DOHH2 (cell line): ENCODE results near the gene PAM.

ENCODE experiments used
- H3F3A ChIP-seq: fragments of 200-600 bp; sonication (generic), shearing (Covaris generic); 2 replicates; pipeline ENCODE4 v1.6.0; 2016; ENCODE audit warnings: antibody characterized with exemption, mild to moderate bottlenecking; ENCODE audit not compliant: control insufficient read depth, insufficient read depth
- H3K27ac ChIP-seq: fragments of 200-600 bp; sonication (generic); 2 replicates; pipeline ENCODE4 v1.5.1; 2014; ENCODE audit warnings: low read depth, mild to moderate bottlenecking, low read length, moderate library complexity
- H3K27me3 ChIP-seq: fragments of 200-600 bp; sonication (generic); 2 replicates; pipeline ENCODE4 v1.6.1; 2014; ENCODE audit warnings: mild to moderate bottlenecking, low read length, mixed read lengths; ENCODE audit not compliant: control insufficient read depth
- H3K36me3 ChIP-seq: fragments of 200-600 bp; sonication (generic); 2 replicates; pipeline ENCODE4 v1.6.1; 2014; ENCODE audit warnings: mild to moderate bottlenecking, low read length, moderate library complexity, mixed read lengths; ENCODE audit not compliant: control insufficient read depth
- H3K4me1 ChIP-seq: fragments of 200-600 bp; sonication (generic); 2 replicates; pipeline ENCODE4 v1.6.1; 2014; ENCODE audit warnings: mild to moderate bottlenecking, low read length, mixed read lengths; ENCODE audit not compliant: control insufficient read depth
- H3K4me2 ChIP-seq: fragments of 200-600 bp; sonication (generic); 2 replicates; pipeline ENCODE4 v1.6.0; 2014; ENCODE audit warnings: mild to moderate bottlenecking, low read length, moderate library complexity
- H3K4me3 ChIP-seq: fragments of 200-600 bp; sonication (generic); 2 replicates; pipeline ENCODE4 v1.5.1; 2014; ENCODE audit warnings: mild to moderate bottlenecking, low read length, mixed read lengths
- H3K79me2 ChIP-seq: fragments of 200-600 bp; sonication (generic); 2 replicates; pipeline ENCODE4 v1.6.1; 2014; ENCODE audit warnings: mild to moderate bottlenecking, low read length, mixed read lengths; ENCODE audit not compliant: control insufficient read depth
- H3K9me2 ChIP-seq: fragments of 200-600 bp; sonication (generic); replicated peaks from 2 replicates; pipeline ENCODE4 v1.6.1; 2014; ENCODE audit warnings: mild to moderate bottlenecking, low read length, mixed read lengths; ENCODE audit not compliant: control insufficient read depth
- H3K9me3 ChIP-seq: fragments of 200-600 bp; sonication (generic); 2 replicates; pipeline ENCODE4 v1.6.1; 2014; ENCODE audit warnings: antibody characterized with exemption, low read length, mixed read lengths; ENCODE audit not compliant: control insufficient read depth, insufficient read depth
- H4K20me1 ChIP-seq: fragments of 200-600 bp; sonication (generic); 2 replicates; pipeline ENCODE4 v1.6.0; 2014; ENCODE audit warnings: low read depth, mild to moderate bottlenecking, antibody characterized with exemption, low read length, moderate library complexity; ENCODE audit not compliant: control insufficient read depth, insufficient read depth
- CTCF ChIP-seq: fragments of 200-600 bp; sonication (generic); IDR thresholded peaks from one replicate; pipeline ENCODE4 v1.5.1; 2014; ENCODE audit warnings: antibody characterized with exemption, mild to moderate bottlenecking, low read depth, low read length; ENCODE audit not compliant: poor library complexity, severe bottlenecking
- EZH2phosphoT487 ChIP-seq: fragments of 200-600 bp; sonication (generic); IDR thresholded peaks from 2 replicates; pipeline ENCODE4 v1.6.1; 2017; ENCODE audit warnings: borderline replicate concordance, mild to moderate bottlenecking, antibody characterized with exemption, low read length, moderate library complexity, mixed read lengths

The PAM gene

GRCh38 chr5:103005276-103005675 is 250.2 kb downstream of the PAM start:
- Histone ChIP-seq H3K27me3 (no peaks in the 10 kb centered on the region), H3F3A (no peaks in the 10 kb centered on the region), H3K9me2 (no peaks in the 10 kb centered on the region), H3K79me2 (no peaks in the 10 kb centered on the region), H3K9me3 (no peaks in the 10 kb centered on the region), H3K36me3 (no peaks in the 10 kb centered on the region), H3K4me2 (no peak overlapping the region), H3K4me1 (peaks cover 3% of the 10 kb centered on the region; the same call in 1 of the 2 replicates), H3K27ac (no peak overlapping the region), H3K4me3 (no peak overlapping the region), H4K20me1 (no peaks in the 10 kb centered on the region)
- TF ChIP-seq CTCF, result no peak
- TF ChIP-seq EZH2phosphoT487, result no peak

GRCh38 chr5:103006921-103007320 is 251.8 kb downstream of the PAM start:
- Histone ChIP-seq H3K79me2 (no peaks in the 10 kb centered on the region), H3K4me3 (no peak overlapping the region), H3K9me2 (no peaks in the 10 kb centered on the region), H3K4me2 (no peak overlapping the region), H4K20me1 (no peaks in the 10 kb centered on the region), H3K36me3 (no peaks in the 10 kb centered on the region), H3K27me3 (no peaks in the 10 kb centered on the region), H3K9me3 (no peaks in the 10 kb centered on the region), H3K27ac (no peak overlapping the region), H3K4me1 (peaks cover 3% of the 10 kb centered on the region; the same call in 1 of the 2 replicates), H3F3A (no peaks in the 10 kb centered on the region)
- no peak for TF ChIP-seq CTCF
- no peak for TF ChIP-seq EZH2phosphoT487

- Histone ChIP-seq H3K27me3 (no peaks in the 10 kb centered on the region), H4K20me1 (no peaks in the 10 kb centered on the region), H3K4me2 (no peak overlapping the region), H3K9me2 (no peaks in the 10 kb centered on the region), H3K79me2 (no peaks in the 10 kb centered on the region), H3K36me3 (no peaks in the 10 kb centered on the region), H3K4me1 (peaks cover 3% of the 10 kb centered on the region; the same call in 1 of the 2 replicates), H3F3A (no peaks in the 10 kb centered on the region), H3K9me3 (no peaks in the 10 kb centered on the region), H3K27ac (no peak overlapping the region), H3K4me3 (no peak overlapping the region)
- TF ChIP-seq EZH2phosphoT487 (no peak), CTCF (no peak)
Observed at GRCh38 chr5:103010168-103010567, 255.1 kb downstream of the PAM start.
